HG03045 (cell line): ENCODE measurements around the gene TNNT3.

Experiments used
- ATAC-seq: cut with Tn5 transposase; IDR thresholded peaks from one replicate; pipeline ENCODE4 v1.9.1; 2021; ENCODE audit warnings: mild to moderate bottlenecking, moderate library complexity; ENCODE audit not compliant: unreplicated experiment

Gene TNNT3

GRCh38 chr11:1949922-1950321 is 30.4 kb downstream of the TNNT3 start:
- no peak for ATAC-seq

- ATAC-seq = no peak
Observed at GRCh38 chr11:1952806-1953482, 33.4 kb downstream of the TNNT3 start.

GRCh38 chr11:1953489-1954266 is 34.2 kb downstream of the TNNT3 start:
- ATAC-seq = no peak

GRCh38 chr11:1958367-1958766 is 38.9 kb downstream of the TNNT3 start:
- ATAC-seq = no peak

GRCh38 chr11:1959786-1960185 is 40.3 kb downstream of the TNNT3 start:
- ATAC-seq = no peak

DNA sequence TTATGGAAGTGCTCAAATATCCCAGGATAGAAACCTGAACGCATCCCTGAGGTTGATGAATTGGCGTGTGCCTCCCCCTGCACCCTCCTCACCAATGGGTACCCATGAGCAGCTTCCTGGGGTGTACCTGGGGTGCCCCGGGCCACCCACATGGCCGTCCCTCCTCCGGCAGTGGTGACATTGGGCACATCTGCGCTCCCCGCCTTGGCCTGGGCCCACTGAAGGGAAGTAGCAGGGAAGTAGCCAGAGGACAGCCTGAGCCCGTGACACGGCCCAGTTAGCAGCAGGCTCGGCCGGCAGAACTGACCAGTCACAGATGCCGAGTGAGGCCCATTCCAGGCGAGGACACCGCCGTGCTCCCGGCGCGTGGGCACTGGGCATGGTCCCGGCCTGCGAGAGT is 44.4 kb downstream of the TNNT3 start:
- no peak for ATAC-seq

- no peak for ATAC-seq
Observed at GRCh38 chr11:1964348-1964747, 44.8 kb downstream of the TNNT3 start.

DNA sequence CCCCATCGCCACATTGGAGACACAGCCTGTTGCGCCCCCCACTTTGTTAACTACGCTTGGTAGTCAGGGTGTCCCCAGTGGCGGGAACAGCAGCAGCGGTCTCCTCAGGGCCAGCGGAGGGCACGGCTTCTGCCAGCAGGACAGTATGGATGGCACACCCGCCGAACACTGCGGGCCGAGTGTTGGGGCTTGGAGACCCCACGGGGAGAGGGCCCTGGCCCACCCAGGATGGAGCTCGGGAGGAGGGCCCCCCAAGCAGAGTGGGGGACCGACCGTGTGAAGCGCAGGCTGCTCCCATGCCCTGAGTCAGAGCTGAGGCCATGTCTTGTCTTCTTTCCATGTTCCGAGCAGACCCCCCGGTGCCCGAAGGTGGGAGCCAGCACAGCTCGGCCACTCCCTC is 45.5 kb downstream of the TNNT3 start:
- no peak for ATAC-seq

GRCh38 chr11:1966531-1966930 is 47.0 kb downstream of the TNNT3 start:
- no peak for ATAC-seq

DNA sequence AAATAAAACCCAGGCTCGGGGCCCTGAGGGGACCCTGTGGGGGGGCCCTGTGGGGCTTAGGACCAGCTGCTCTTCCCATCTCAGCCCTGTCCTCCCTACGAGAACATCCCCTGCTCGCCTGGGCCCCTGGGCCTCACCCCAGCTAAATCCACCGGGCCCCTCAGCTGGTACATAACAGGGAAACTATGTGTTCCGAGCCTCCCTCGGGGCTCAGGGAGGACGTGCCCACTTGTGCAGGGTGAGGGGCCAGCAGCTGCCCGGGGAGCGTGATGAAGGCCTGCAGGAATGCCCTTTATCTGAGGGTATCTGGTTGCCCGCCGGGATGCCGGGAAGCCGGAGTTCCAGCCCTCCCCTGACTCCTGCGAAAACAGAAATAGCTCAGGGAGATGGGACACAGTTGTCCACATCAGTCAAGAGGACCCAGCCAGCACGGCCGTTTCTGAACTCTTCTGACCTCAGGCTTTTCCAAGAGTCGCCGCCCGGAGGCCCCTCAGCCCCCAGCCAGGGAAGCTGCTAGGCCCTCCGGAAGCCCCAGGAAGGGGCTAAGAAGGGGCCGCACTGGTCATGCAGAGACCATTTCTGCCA is 48.2 kb downstream of the TNNT3 start:
- no peak for ATAC-seq

GRCh38 chr11:1968454-1969002 is 49.0 kb downstream of the TNNT3 start:
- no peak for ATAC-seq

GRCh38 chr11:1969035-1969434 is 49.5 kb downstream of the TNNT3 start:
- no peak for ATAC-seq

- ATAC-seq = no peak
Observed at GRCh38 chr11:1969776-1970175, 50.3 kb downstream of the TNNT3 start.

DNA sequence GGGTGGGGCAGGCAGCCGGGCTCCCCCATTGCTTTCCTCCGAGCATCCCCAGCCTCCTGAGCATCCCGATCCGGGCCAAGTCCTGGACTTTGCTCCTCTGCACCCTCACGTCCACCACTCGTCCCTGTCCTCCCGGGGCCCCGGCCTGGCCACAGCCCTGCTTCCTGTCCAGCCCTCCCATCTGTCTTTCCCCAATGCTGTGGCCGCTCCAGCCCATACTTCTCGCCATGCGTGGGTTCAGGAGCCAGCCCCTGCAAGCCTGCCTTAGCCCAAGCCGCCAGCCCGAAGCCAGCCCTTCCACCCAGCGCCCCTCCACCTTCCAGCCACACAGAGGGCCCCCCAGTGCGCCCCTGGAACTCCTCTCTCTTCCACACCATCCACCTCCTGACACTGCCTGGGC is 51.5 kb downstream of the TNNT3 start:
- ATAC-seq = no peak

DNA sequence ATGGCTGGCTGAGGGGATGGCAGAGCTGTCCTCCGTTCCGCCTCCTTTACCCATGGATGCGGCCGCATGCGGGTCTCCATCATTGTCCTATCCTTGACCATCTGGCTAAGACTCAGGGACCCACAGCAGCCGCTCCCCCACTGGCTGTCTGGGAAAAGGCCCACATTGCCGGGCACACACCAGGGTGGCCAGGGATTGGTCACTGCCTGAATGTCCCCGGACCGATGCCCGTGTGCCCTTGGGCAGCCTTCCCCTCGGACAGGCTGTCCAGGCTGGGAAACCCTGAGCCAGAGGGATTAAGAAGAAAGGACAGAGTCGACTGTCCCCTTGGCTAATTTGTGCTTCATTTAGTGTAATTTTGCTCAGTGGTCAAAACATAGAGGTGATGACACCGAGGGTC is 55.7 kb downstream of the TNNT3 start:
- no peak for ATAC-seq

GRCh38 chr11:1978720-1979473 is 59.4 kb downstream of the TNNT3 start:
- ATAC-seq = no peak

- no peak for ATAC-seq
Observed at GRCh38 chr11:1979607-1980006, 60.1 kb downstream of the TNNT3 start.

- no peak for ATAC-seq
Observed at GRCh38 chr11:1982873-1983600, 63.5 kb downstream of the TNNT3 start.

DNA sequence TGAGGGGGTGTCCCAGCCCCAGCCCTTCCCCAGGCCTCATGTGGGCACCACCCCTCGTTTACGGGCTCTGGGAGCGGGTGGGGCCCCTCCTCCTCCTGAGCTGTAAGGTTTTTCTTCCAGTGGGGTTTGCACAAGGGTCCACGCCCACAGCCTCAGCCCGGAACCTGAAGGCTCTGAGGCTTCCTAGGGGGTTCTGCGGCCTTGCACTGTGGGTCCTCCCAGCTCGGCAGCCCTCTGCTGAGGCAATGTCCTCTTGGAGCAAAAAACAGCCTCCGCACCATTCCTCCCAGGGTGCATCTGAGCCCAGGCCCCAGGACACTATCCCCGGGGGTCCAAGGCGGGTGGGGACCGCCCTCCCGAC is 64.1 kb downstream of the TNNT3 start:
- no peak for ATAC-seq

DNA sequence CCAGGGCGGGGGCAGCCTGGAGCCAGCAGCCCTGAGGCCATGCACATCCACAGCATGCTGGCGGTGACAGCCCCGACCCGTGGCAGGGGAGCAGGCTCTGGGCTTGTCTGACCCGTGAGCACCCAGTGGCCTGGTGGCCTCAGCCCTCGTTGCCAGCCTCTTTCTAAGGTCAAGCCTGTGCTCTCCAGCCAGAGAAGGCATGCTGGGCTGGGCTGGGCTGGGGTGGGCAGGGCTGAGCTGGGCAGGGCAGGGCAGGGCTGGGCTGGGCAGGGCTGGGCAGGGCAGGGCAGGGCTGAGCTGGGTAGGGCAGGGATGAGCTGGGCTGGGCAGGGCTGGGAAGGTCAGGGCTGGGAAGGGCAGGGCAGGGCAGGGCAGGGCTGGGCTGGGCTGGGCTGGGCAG is 67.5 kb downstream of the TNNT3 start:
- ATAC-seq = no peak

DNA sequence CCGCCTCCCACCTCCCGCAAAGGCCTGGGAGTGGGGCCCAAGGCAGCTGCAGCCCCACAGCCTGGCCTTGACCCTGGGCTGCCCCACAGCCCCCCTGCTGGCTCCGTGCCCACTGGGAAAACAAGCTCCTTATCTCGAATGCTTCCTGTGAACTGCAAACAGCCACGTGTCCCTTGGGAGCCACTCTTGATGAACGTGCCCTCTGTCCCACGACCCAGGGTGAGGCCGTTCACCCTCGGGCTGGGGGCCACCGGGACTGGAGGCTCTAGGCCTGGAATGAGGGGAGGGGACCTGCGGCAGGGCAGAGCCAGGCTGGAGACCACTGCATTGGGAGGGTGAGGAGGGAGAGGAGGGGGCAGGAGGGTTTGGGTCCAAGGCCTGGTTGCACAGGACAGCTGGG is 68.7 kb downstream of the TNNT3 start:
- ATAC-seq = no peak
